Epithelial cell of prostate (primary cell): Measurements from ENCODE around the gene GALM.
"Not testable (repeated sequence)": the region's sequence is repeated elsewhere in the genome, so short reads cannot be mapped to it uniquely, and the experiment has no call there.

Experiments used
- DNase-seq: peaks from one replicate; pipeline ENCODE4 v3.0.0-alpha.2; 2011; ENCODE audit warnings: low read depth, low spot score
- H3K27ac ChIP-seq: fragments of 450-650 bp; 2 replicates; pipeline ENCODE4 v1.5.1; 2017; ENCODE audit warnings: mild to moderate bottlenecking

Gene GALM

DNA sequence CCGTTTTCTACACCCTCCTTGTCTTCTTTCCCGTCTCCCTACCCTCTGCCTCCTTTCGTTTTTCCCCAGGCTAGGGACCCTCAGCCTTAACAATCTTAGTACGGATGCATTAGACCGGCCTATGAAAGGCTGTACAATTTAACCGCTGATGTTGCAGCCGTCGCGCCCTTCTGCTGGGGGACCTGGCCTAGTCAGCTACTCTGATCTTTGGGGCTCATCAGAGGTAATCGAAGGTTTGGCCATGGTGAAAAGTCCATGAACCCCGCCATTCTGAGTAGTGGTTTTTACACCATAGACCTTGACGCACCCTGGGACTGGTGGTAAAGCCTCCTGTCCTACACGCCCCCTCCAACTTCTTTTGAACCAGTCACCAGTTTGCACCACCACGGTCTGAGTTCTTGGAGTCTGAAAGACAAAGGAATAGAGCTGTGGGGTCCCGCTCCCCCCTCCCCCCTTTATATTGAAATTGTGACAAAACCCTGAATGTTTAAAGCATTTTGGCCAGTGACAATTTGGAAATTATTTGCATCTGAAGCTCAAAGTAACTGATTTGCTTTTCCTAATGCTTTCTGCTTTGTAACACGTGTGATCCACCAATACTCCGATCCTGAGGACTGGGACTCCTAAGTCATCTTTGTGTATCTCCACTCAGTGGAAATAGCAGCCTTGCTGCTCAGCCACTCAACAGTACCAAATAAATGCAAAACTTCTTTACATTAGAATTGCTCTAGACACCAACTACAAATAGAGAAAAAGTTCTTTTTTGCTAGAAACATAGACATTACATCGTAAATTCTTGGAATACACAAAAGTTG is 85.9 kb downstream of the GALM start:
- no peak for DNase-seq
- H3K27ac ChIP-seq: peak overlapping the region; percentile 81

DNA sequence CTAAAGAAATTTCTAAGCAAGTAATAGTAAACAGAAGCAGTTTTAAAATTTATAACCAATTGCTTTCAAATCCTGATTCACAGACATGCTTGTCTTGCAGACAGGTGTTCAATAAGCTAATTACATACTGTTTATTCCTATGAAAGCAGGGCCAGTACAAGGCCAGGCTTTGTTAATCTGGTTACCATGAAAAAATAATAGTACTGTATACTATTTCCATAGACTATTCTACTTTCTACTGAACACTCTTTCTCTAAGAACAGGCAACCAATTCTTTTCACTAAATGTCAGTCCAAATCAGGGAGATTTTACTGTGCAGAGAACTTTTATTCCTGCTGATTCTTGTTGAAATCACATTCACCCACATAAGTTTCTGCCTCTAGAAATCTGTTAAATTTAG is 88.1 kb downstream of the GALM start:
- DNase-seq: no peak
- H3K27ac ChIP-seq: no peak overlapping the region

DNA sequence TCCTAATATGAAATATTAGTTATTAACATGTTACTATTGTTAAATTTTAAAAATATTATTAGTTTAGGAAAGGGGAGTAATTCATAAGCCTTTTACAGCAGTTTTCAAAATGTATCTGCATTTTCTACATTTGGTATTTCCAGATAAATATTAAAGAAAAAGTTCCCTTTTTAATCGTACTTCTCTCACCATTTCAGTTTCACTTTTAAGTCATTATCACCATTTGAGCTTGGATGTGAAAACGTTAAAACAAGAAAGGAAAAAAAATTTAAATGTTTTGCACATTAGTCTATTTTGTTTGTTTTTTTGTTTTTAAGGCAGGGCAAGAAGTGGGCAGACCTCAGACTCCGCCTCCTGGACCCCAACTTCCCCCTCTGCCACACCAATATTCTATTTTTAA is 88.6 kb downstream of the GALM start:
- no peak for DNase-seq

DNA sequence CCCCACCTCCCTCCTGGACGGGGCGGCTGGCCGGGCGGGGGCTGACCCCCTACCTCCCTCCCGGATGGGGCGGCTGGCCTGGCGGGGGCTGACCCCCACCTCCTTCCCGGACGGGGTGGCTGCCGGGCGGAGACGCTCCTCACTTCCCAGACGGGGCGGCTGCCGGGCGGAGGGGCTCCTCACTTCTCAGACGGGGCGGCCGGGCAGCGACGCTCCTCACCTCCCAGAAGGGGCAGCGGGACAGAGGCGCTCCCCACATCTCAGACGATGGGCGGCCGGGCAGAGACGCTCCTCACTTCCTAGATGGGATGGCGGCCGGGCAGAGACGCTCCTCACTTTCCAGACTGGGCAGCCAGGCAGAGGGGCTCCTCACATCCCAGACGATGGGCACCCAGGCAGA is 90.0 kb downstream of the GALM start:
- not testable (repeated sequence) for DNase-seq, H3K27ac ChIP-seq

More for the DNA sequence above, 88.6 kb downstream of the GALM start:
- H3K27ac ChIP-seq: no peak overlapping the region

DNA sequence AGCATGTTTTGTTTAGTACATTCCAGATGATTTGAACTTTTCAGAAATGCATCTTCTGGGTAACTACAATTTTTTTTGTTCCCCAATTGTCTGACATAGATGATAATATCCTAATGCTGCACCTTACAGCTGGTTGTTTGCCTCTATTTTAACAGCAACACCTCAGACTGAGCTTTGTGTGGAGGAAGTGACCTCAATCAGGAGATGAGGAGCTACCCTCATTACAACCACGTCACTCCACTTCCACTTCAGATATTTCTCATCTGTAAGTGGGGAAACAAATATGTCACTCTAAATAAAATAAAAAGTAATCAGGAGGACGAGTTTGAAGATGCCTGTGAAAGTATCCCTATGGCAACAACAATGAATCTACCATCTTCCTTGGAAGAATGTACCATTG is 97.3 kb downstream of the GALM start:
- no peak overlapping the region for H3K27ac ChIP-seq
- DNase-seq: no peak

DNA sequence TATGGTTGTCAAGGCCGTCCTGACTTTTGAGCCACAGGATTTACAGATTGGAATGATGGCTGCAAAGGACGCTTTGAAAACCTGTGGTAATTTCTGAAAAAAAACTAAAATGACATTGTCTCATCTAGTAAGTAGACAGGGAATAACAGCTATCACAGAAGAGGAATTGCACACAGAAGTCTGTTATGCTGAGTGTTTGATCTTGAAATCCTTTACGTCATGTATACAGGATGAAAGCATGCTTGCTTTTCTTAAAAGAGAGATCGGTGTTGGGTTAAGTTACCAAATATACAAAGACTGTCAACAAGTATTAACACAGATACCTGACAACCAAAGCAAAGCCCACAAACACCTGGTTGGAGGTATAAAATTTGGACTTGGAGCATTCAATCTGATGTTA is 97.8 kb downstream of the GALM start:
- no peak overlapping the region for H3K27ac ChIP-seq
- no peak for DNase-seq

DNA sequence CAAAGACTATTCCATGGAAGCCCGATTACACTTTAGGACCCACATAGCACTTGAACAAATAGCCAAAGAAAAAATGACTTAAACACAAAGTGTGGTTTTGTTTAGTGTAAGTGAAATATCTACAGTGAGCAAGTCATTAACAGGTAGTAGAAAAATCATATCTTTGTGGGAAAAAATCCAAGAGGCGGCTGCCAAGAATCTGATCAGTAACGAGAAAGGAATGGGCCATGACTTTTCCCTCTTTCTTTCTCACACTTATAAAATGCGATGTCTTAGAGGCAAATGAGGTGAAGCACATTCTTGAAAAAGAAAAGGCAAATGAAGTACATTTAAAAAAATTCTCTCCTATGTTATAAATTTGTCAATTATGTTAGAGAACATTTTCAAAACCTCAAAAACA is 99.2 kb downstream of the GALM start:
- no peak for DNase-seq

DNA sequence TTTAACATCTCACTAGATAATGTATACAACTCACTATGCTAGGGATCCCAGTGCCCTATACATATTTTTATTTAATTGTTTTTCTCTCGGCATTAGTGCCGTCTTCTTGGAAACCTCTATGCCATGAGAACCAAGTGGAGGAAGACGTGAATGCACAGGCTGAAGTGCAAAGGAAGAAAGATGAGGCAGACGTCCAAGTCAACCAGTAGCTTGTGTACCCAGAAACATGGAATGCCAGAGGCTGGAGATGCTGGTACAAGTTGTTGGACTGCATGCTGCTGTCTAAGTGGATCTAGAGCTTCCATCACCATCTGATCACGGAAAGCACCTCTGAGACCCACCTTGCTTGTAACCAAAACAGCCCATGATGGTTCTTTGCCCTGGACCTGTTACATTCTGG is 99.6 kb downstream of the GALM start:
- DNase-seq: no peak
- H3K27ac ChIP-seq: peak overlapping the region; percentile 39

More for the DNA sequence above, 99.2 kb downstream of the GALM start:
- peak overlapping the region; percentile 39 for H3K27ac ChIP-seq

DNA sequence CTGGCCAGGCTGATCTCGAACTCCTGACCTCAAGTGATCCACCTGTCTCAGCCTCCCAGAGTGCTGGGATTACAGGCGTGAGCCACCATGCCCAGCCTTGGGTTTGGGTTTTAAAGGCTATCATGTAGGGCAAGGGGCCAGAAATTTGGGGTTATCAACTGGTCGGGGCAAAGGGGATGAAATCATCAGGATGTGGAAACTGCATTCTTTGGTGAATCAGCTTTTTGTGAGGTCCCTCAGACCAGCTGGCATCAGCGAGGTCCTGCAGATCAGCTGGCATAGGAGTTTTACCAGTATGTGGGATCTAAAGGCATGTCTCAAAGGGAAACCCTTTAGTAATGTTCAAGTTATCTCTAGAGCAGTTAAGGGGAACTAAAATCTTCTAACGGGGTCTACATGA is 105.7 kb downstream of the GALM start:
- DNase-seq: no peak

DNA sequence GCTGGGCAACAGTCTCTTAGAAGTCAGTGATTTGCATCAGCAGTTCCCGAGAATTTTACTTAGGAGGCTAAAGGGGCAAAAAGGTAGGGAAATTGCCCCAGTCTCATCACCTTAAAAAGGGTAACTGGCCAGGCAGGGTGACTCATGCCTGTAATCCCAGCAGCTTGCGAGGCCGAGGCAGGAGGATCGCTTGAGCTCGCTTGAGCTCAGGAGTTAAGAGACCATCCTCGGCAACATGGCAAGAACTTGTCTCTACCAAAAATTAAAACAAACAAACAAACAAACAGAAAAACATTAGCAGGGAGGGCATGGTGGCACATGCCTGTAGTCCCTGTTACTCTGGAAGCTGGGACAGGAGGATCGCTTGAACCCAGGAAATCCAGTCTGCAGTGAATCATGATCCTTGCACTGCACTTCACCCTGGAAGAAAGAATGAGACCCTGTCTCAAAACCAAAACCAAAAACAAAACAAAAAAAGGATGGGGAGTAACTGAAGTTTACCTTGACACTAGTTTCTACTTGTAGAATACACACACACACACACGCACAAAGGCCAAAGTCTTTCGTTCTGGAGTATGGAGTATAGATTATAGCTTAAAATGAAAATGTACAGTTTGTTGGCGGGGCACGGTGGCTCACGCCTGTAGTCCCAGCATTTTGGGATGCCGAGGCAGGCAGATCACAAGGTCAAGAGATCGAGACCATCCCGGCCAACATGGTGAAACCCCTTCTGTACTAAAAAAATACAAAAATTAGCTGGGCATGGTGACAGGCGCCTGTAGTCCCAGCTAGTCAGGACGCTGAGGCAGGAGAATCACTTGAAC is 109.4 kb downstream of the GALM start:
- no peak for DNase-seq
- H3K27ac ChIP-seq: no peak overlapping the region

More for the DNA sequence above, 105.7 kb downstream of the GALM start:
- H3K27ac ChIP-seq: no peak overlapping the region

DNA sequence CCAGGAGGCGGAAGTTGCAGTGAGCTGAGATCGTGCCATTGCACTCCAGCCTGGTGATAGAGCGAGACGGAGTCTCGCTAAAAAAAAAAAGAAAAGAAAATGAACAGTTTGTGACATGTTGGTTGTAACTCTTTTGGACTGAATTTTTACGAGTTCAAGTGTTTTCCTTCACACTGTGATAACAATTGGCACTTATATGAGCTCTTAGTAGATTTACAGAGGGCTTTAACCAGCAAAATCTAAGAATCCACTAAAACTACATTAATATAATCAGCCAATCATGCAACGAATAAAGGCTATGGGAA is 110.0 kb downstream of the GALM start:
- DNase-seq: no peak
- H3K27ac ChIP-seq: no peak overlapping the region

DNA sequence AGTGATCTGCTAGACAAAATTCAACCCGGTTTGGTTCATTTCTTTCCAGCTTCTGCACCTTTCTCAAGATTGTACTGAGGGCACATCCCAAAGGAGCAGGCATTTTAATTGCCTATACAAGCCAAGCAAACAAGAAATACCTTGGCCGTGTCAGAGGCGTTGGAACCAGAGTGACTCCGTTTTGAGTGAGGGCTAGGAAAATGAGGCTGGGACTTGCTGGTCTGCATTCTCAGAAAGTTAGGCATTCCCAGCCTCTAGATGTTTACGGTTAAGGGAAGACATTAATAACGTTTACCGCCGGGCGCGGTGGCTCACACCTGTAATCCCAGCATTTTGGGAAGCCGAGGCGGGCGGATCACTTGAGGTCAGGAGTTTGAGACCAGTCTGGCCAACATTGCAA is 110.6 kb downstream of the GALM start:
- no peak overlapping the region for H3K27ac ChIP-seq
- DNase-seq: no peak

DNA sequence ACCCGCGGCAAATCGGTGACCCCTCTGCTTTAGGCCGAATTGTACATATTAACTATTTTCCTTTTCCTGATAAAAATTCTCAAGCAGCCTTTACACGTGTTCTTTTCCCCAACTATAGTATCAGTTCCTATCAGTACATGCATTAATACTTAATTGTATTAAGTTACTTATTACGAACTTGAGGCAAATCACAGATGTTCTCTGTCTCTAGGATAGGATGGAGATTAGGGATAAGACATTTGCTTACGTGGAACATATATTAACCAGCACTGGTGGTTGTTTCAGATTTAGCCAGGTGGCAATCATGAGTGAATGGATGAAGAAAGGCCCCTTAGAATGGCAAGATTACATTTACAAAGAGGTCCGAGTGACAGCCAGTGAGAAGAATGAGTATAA is 112.8 kb downstream of the GALM start:
- DNase-seq: no peak
- no peak overlapping the region for H3K27ac ChIP-seq

DNA sequence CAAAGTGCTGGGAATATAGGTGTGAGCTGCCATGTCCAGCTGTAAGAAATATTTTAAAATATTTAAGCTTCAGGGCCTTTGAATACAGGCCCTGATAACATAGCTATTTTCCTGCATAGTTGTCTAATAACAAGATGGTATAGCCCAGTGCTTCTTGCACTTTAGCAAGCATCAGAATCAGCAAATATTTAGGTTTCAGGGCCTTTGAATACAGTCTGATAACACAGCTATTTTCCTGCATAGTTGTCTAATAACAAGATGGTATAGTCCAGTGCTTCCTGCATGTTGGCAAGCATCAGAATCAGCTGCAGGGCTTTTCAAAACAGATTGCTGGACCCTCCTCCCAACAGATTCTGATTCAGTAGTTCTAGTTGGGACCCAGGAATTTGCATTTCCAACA is 117.7 kb downstream of the GALM start:
- DNase-seq: no peak
- no peak overlapping the region for H3K27ac ChIP-seq
